SU-DHL-6 (cell line): Measurements from ENCODE around the gene MRPL39.

Source experiments
- H2AFZ ChIP-seq: fragments of 200-600 bp; sonication (generic); 2 replicates; pipeline ENCODE4 v1.6.1; 2014; ENCODE audit warnings: low read depth, mild to moderate bottlenecking, moderate library complexity, mixed read lengths, antibody characterized with exemption, low read length; ENCODE audit not compliant: severe bottlenecking
- H3F3A ChIP-seq: fragments of 200-600 bp; shearing (Covaris generic); 2 replicates; pipeline ENCODE4 v1.6.0; 2016; ENCODE audit warnings: antibody characterized with exemption, mild to moderate bottlenecking; ENCODE audit not compliant: insufficient read depth
- H3K27ac ChIP-seq: fragments of 200-600 bp; sonication (generic); 2 replicates; pipeline ENCODE4 v1.5.1; 2016; ENCODE audit warnings: low read depth, mild to moderate bottlenecking, low read length, moderate library complexity, mixed read lengths
- H3K27me3 ChIP-seq: fragments of 200-600 bp; sonication (generic), shearing (Covaris generic); 2 replicates; pipeline ENCODE4 v1.6.0; 2014; ENCODE audit warnings: mild to moderate bottlenecking, low read length
- H3K36me3 ChIP-seq: fragments of 200-600 bp; sonication (generic); 2 replicates; pipeline ENCODE4 v1.6.1; 2014; ENCODE audit warnings: mild to moderate bottlenecking, low read length, mixed read lengths
- H3K4me2 ChIP-seq: fragments of 300-600, 200-600 bp; shearing (Covaris generic), sonication (generic); 2 replicates; pipeline ENCODE4 v1.6.0; 2014; ENCODE audit warnings: low read length, low read depth, mild to moderate bottlenecking; ENCODE audit not compliant: poor library complexity, severe bottlenecking
- H3K4me3 ChIP-seq: fragments of 200-600 bp; sonication (generic); 2 replicates; pipeline ENCODE4 v1.5.1; 2014; ENCODE audit warnings: antibody characterized with exemption, low read length, mild to moderate bottlenecking, mixed read lengths; ENCODE audit not compliant: insufficient read depth, poor library complexity, severe bottlenecking
- H3K79me2 ChIP-seq: fragments of 200-600 bp; sonication (generic); 2 replicates; pipeline ENCODE4 v1.6.1; 2014; ENCODE audit warnings: mild to moderate bottlenecking, low read length, moderate library complexity; ENCODE audit not compliant: insufficient read depth
- H3K9ac ChIP-seq: fragments of 200-600 bp; sonication (generic); 2 replicates; pipeline ENCODE4 v1.7.0; 2014; ENCODE audit warnings: mild to moderate bottlenecking, low read length
- H3K9me2 ChIP-seq: fragments of 200-600 bp; sonication (generic); replicated peaks from 2 replicates; pipeline ENCODE4 v1.6.1; 2014; ENCODE audit warnings: low read length; ENCODE audit not compliant: insufficient read depth
- H3K9me3 ChIP-seq: fragments of 200-600 bp; sonication (generic); 2 replicates; pipeline ENCODE4 v1.6.1; 2014; ENCODE audit warnings: low read length, mixed read lengths; ENCODE audit not compliant: insufficient read depth
- H4K20me1 ChIP-seq: fragments of 200-600 bp; sonication (generic); 2 replicates; pipeline ENCODE4 v1.6.1; 2014; ENCODE audit warnings: low read depth, mild to moderate bottlenecking, antibody characterized with exemption, low read length, moderate library complexity, mixed read lengths
- EZH2phosphoT487 ChIP-seq: fragments of 200-600 bp; sonication (generic), shearing (Covaris generic); conservative IDR thresholded peaks from 2 replicates; pipeline ENCODE4 v1.6.1; 2018; ENCODE audit warnings: mild to moderate bottlenecking, antibody characterized with exemption, low read length, moderate library complexity, mixed read lengths
- TF ChIP-seq, protein P1 (sequence below): fragments of 200-600 bp; sonication (generic); IDR thresholded peaks from one replicate; pipeline ENCODE4 v1.5.1; 2017; ENCODE audit warnings: antibody characterized with exemption, mild to moderate bottlenecking, low read length, moderate library complexity; ENCODE audit not compliant: insufficient read depth, poor library complexity, severe bottlenecking

Gene MRPL39

DNA sequence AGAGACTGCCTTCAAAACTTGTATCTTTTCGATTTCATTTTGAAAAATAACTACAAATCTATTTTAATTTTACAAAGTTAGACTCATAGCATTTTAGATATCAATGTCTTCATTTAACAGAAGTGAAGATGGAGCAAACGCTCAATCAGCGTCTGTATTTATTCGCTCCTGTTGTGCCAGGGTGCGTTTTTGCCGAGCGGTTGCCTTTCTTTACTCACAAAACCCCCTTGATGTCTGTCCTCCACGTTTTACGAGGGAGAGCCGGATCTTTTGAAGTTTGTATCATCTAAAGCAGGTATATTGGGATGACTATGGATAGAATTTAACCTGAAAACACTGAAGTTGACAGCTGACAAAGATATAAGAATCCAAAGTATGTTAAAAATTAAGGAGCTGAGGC lies 44.6 kb downstream of the MRPL39 start:
- Histone ChIP-seq H3F3A (peaks cover 28% of the 10 kb centered on the region), H3K36me3 (no peaks in the 10 kb centered on the region), H3K9me2 (no peaks in the 10 kb centered on the region), H4K20me1 (no peaks in the 10 kb centered on the region), H3K79me2 (peaks cover 45% of the 10 kb centered on the region), H2AFZ (peak overlapping the region; percentile 75), H3K4me2 (peak overlapping the region; percentile 92), H3K27ac (peak overlapping the region; percentile 94), H3K9me3 (no peaks in the 10 kb centered on the region), H3K27me3 (no peaks in the 10 kb centered on the region), H3K4me3 (peak overlapping the region; percentile 65), H3K9ac (peak overlapping the region; percentile 83)
- no peak for TF ChIP-seq EZH2phosphoT487
- TF ChIP-seq, protein P1, sequence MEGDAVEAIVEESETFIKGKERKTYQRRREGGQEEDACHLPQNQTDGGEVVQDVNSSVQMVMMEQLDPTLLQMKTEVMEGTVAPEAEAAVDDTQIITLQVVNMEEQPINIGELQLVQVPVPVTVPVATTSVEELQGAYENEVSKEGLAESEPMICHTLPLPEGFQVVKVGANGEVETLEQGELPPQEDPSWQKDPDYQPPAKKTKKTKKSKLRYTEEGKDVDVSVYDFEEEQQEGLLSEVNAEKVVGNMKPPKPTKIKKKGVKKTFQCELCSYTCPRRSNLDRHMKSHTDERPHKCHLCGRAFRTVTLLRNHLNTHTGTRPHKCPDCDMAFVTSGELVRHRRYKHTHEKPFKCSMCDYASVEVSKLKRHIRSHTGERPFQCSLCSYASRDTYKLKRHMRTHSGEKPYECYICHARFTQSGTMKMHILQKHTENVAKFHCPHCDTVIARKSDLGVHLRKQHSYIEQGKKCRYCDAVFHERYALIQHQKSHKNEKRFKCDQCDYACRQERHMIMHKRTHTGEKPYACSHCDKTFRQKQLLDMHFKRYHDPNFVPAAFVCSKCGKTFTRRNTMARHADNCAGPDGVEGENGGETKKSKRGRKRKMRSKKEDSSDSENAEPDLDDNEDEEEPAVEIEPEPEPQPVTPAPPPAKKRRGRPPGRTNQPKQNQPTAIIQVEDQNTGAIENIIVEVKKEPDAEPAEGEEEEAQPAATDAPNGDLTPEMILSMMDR: no peak

DNA sequence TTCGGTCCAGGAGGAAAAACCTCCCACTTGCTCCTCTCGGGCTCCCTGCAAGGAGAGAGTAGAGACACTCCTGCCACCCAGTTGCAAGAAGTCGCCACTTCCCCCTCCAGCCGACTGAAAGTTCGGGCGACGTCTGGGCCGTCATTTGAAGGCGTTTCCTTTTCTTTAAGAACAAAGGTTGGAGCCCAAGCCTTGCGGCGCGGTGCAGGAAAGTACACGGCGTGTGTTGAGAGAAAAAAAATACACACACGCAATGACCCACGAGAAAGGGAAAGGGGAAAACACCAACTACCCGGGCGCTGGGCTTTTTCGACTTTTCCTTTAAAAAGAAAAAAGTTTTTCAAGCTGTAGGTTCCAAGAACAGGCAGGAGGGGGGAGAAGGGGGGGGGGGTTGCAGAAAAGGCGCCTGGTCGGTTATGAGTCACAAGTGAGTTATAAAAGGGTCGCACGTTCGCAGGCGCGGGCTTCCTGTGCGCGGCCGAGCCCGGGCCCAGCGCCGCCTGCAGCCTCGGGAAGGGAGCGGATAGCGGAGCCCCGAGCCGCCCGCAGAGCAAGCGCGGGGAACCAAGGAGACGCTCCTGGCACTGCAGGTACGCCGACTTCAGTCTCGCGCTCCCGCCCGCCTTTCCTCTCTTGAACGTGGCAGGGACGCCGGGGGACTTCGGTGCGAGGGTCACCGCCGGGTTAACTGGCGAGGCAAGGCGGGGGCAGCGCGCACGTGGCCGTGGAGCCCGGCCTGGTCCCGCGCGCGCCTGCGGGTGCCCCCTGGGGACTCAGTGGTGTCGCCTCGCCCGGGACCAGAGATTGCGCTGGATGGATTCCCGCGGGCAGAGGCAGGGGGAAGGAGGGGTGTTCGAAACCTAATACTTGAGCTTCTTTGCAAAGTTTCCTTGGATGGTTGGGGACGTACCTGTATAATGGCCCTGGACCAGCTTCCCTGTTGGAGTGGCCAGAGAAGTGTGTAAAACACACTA lies 45.3 kb downstream of the MRPL39 start:
- peak overlapping the region; percentile 94 for H3K27ac ChIP-seq
- peak overlapping the region; percentile 75 for H2AFZ ChIP-seq
- peaks cover 43% of the 10 kb centered on the region for H3K79me2 ChIP-seq
- H3F3A ChIP-seq: peaks cover 28% of the 10 kb centered on the region
- H3K27me3 ChIP-seq: no peaks in the 10 kb centered on the region
- peak overlapping the region; percentile 65 for H3K4me3 ChIP-seq
- no peaks in the 10 kb centered on the region for H3K9me2 ChIP-seq
- TF ChIP-seq, protein P1: no peak
- TF ChIP-seq EZH2phosphoT487: no peak
- peak overlapping the region; percentile 83 for H3K9ac ChIP-seq
- no peaks in the 10 kb centered on the region for H3K36me3 ChIP-seq
- no peaks in the 10 kb centered on the region for H4K20me1 ChIP-seq
- H3K9me3 ChIP-seq: no peaks in the 10 kb centered on the region
- H3K4me2 ChIP-seq: peak overlapping the region; percentile 92

DNA sequence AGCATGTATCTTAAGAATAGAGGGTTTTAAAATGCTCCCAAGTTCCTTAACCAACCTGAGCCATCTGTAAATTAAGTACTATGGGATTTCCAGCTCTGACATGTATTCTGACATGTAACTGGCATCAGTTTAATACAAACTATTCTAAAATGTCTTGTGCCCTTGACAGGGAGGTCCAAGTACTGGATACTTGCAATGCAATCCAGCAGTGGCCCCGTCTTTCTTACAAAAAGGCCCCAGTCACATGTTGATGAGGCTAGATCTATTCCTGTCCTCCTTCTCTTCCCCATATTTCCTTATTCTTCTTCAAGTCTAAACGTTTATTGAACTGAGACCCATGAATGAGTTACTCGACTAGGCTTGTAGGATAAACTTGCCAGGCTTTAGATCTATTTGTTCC lies 46.4 kb downstream of the MRPL39 start:
- H2AFZ ChIP-seq: no peak overlapping the region
- H3F3A ChIP-seq: peaks cover 23% of the 10 kb centered on the region
- H3K4me3 ChIP-seq: no peak overlapping the region
- TF ChIP-seq EZH2phosphoT487: no peak
- TF ChIP-seq, protein P1: no peak
- no peaks in the 10 kb centered on the region for H3K9me3 ChIP-seq
- H4K20me1 ChIP-seq: no peaks in the 10 kb centered on the region
- H3K9me2 ChIP-seq: no peaks in the 10 kb centered on the region
- no peaks in the 10 kb centered on the region for H3K36me3 ChIP-seq
- no peak overlapping the region for H3K27ac ChIP-seq
- peak overlapping the region; percentile 92 for H3K4me2 ChIP-seq
- H3K27me3 ChIP-seq: no peaks in the 10 kb centered on the region
- H3K79me2 ChIP-seq: peaks cover 36% of the 10 kb centered on the region
- H3K9ac ChIP-seq: peak overlapping the region; percentile 83; the same call in 1 of the 2 replicates
